ENCODE measurements around the gene COPB2. TPM values are rescaled to one million over a fixed set of nuclear protein-coding genes. Genes with fewer than 3 reads are reported as not detected.
"Not testable (repeated sequence)": the region's sequence is repeated elsewhere in the genome, so short reads cannot be mapped to it uniquely, and the experiment has no call there.

The COPB2 gene
- total RNA-seq, 2 experiments from 2014 or later = 78.9 to 104 TPM

DNA sequence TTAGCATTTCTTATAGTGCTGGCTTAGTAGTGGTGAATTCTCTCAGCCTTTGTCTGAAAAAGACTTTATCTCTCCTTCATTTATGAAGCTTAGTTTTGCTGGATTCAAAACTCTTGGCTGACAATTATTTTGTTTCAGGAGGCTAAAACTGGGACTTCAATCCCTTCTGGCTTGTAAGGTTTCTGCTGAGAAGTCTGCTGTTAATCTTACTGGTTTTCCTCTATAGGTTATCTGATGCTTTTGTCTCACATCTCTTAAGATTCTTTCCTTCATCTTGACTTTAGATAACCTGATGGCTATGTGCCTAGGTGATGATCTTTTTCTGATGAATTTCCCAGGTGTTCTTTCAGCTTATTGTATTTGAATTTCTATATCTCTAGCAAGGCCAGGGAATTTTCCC, 23.4 kb upstream of the COPB2 start:
- peaks cover 32% of the 10 kb centered on the region for H3K27me3 Mint-ChIP-seq
- H3K4me1 Mint-ChIP-seq, H3K4me3 Mint-ChIP-seq, H3K36me3 Mint-ChIP-seq, DNase-seq, CTCF ChIA-PET, H3K27ac Mint-ChIP-seq, ATAC-seq: not testable (repeated sequence)
- H3K9me3 Mint-ChIP-seq (ENCODE audit: low read depth) = peaks cover 17% of the 10 kb centered on the region

DNA sequence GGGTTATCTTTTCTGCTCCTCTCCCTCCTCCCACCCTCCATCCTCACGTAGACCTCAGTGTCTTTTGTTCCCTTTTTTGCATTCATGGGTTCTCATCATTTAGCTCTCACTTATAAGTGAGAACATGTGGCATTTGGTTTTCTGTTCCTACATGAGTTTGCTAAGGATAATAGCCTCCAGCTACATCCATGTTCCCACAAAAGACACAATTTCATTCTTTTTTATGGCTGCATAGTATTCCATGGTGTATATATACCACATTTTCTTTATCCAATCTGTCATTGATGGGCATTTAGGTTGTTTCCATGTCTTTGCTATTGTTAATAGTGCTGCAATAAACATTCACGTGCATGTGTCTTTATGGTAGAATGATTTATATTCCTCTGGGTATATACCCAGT, 11.7 kb upstream of the COPB2 start:
- ATAC-seq; H3K4me3 Mint-ChIP-seq; CTCF ChIA-PET; H3K36me3 Mint-ChIP-seq; H3K9me3 Mint-ChIP-seq (ENCODE audit: low read depth); H3K27ac Mint-ChIP-seq; DNase-seq; H3K27me3 Mint-ChIP-seq; H3K4me1 Mint-ChIP-seq: not testable (repeated sequence)

DNA sequence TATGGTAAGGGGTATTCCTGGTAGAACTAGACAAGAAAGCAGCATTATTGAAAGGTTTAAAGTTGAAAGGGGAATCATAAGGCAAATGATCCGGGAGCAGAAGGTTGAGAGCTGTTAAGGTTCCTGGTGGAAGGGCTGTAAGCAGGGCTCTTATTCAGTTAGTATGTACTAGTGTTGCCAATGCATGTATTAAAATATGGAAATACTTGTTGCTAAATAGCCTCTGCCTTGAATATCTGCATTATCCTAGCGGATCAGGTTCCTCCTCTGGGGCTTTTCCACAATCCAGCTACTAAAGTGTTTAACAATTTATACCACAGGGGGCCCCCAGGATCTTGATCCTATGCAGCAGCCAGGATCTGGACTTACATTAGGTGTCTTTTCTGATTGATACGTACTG, 7.3 kb upstream of the COPB2 start:
- H3K4me1 Mint-ChIP-seq = peaks cover 10% of the 10 kb centered on the region
- CTCF ChIA-PET = no interaction called here
- no peak for DNase-seq
- no peak overlapping the region for H3K4me3 Mint-ChIP-seq
- H3K27me3 Mint-ChIP-seq = peaks cover 6% of the 10 kb centered on the region
- ATAC-seq = no peak
- peaks cover 1% of the 10 kb centered on the region for H3K9me3 Mint-ChIP-seq (ENCODE audit: low read depth)
- H3K36me3 Mint-ChIP-seq = no peaks in the 10 kb centered on the region
- H3K27ac Mint-ChIP-seq = no peak overlapping the region

DNA sequence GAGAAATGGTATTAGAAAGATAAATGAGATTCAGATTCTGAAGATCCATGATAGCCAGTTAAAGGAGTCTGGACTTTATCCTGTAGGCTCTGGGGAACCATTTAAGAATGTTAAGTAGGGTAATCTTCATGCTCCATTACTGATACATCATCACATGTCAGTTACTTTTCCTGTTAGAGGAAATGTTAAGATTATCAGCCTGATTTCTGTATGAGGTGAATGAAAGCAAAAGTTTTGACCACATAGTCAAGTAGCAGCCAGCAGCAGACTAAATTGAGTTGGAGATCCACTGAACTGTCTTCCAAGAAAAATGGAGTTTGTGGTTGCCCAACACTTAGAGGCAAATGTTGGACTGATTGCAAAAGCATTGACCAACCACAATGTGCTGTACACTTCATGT, 4.7 kb upstream of the COPB2 start:
- H3K27me3 Mint-ChIP-seq = peaks cover 6% of the 10 kb centered on the region
- no peak overlapping the region for H3K4me3 Mint-ChIP-seq
- H3K27ac Mint-ChIP-seq = no peak overlapping the region
- H3K36me3 Mint-ChIP-seq = peaks cover 1% of the 10 kb centered on the region
- no peak for ATAC-seq
- no peak for DNase-seq
- peaks cover 22% of the 10 kb centered on the region for H3K4me1 Mint-ChIP-seq
- CTCF ChIA-PET = no interaction called here
- no peaks in the 10 kb centered on the region for H3K9me3 Mint-ChIP-seq (ENCODE audit: low read depth)

DNA sequence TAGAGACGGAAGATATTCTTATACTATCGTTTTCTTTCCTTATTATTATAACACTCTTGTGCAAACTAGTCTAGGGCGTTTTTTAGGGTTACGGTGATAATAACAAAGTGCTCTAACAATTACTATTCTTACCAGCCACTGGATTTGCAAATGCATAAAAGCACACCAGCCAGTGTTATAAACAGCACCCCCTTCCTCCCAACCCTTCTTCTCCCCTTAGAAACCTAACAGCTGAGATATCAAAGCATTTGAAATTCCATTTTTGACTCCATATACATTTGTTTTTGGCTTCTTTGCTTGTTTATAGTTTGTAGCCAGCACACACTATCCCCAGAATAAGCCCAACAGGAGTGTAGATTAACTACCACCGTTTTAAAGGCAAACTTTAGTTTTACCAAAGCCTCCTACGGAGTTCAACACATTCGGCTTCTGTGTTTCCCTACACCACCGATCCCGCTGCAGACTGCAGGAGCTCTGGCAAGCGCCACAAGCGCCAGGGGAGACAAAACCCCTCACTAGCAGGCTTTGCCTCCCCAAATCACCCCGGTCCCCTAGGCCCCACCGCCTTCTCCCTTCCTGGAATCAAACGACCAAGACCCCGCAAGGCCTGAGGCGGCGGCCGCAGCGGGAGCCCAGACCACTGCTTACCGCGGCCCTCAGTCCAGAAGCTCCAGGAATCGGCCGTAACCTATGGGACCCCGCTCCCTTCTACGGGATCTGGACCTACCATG, 461 bp downstream of the COPB2 start:
- H3K4me1 Mint-ChIP-seq = peaks cover 53% of the 10 kb centered on the region
- peak; percentile 55 for DNase-seq
- ATAC-seq = peak; percentile 40

DNA sequence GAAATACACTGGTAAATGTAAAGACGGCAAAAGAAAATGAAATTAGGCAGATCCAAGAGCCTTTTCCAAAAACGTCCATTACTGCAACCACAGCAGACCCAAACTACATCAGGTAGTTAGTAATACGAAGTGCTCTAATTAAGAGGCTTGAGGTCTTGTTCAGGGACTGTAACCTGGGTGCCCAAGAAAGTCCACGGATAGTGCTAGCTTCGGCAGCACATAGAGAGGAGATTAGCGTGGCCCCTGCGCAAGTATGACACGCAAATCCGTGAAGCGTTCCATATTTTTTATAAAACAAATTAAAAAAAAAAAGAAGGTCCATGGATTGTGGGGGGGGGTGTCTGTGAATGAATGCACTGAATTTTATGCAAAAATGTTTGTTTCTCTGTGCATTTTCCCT, 1.4 kb downstream of the COPB2 start:
- Mint-ChIP-seq H3K36me3 (peaks cover 6% of the 10 kb centered on the region), H3K9me3 (ENCODE audit: low read depth) (no peaks in the 10 kb centered on the region), H3K27me3 (no peaks in the 10 kb centered on the region), H3K4me3 (peak overlapping the region; percentile 46), H3K4me1 (peaks cover 45% of the 10 kb centered on the region), H3K27ac (no peak overlapping the region)
- DNase-seq = no peak
- CTCF ChIA-PET = interaction anchor here (1.6 kb wide), 1 partner anchor 473 kb away, joined by 4 read pairs; no protein-coding TSS in a partner anchor
- no peak for ATAC-seq

More for the DNA sequence above, 461 bp downstream of the COPB2 start:
- Mint-ChIP-seq H3K4me3 (peak overlapping the region; percentile 98), H3K36me3 (peaks cover 4% of the 10 kb centered on the region), H3K27me3 (no peaks in the 10 kb centered on the region), H3K27ac (peak overlapping the region; percentile 96), H3K9me3 (ENCODE audit: low read depth) (no peaks in the 10 kb centered on the region)
- CTCF ChIA-PET = interaction anchor here (1.0 to 1.8 kb wide), 5 partner anchors 17 to 474 kb away, joined by 3 to 5 read pairs (median 3); no protein-coding TSS in a partner anchor

DNA sequence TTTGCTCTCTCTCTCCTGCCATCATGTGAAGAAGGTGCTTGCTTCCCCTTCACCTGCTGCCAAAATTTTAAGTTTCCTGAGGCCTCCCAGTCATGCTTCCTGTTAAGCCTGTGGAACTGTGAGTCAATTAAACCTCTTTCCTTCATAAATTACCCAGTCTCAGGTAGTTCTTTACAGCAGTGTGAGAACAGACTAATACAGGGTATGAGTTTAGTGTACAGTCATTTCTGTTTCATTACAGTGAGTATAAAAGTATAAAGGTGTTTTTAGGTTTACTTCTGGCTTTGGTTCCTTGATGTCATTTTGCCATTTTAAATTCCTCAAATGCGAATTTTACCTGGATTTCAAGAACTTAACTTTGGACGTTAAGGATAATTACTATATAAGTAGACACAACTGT, 7.2 kb downstream of the COPB2 start:
- H3K27me3 Mint-ChIP-seq; DNase-seq; CTCF ChIA-PET; ATAC-seq; H3K4me3 Mint-ChIP-seq; H3K9me3 Mint-ChIP-seq (ENCODE audit: low read depth); H3K27ac Mint-ChIP-seq: not testable (repeated sequence)
- Mint-ChIP-seq H3K4me1 (peaks cover 33% of the 10 kb centered on the region), H3K36me3 (peaks cover 40% of the 10 kb centered on the region)

DNA sequence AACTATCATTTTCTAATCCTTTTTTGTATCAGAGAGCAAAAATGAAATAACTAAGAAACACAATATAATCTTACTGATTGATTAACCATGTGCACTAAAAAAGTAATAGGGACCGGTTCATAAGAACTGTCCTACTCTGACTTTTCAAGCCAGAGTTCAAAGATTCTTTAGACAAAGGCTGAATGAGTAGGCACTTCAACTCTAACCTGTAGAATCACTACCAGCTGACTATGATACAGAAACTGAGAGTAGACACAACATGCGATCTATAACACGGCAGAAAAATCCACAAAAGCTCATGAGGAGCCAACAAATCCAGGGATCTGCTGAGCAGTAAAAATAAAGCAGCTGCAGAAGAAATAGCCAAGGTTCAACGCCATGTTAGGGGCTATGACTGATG, 8.9 kb downstream of the COPB2 start:
- H3K27ac Mint-ChIP-seq = no peak overlapping the region
- ATAC-seq = no peak
- H3K4me1 Mint-ChIP-seq = peaks cover 20% of the 10 kb centered on the region

DNA sequence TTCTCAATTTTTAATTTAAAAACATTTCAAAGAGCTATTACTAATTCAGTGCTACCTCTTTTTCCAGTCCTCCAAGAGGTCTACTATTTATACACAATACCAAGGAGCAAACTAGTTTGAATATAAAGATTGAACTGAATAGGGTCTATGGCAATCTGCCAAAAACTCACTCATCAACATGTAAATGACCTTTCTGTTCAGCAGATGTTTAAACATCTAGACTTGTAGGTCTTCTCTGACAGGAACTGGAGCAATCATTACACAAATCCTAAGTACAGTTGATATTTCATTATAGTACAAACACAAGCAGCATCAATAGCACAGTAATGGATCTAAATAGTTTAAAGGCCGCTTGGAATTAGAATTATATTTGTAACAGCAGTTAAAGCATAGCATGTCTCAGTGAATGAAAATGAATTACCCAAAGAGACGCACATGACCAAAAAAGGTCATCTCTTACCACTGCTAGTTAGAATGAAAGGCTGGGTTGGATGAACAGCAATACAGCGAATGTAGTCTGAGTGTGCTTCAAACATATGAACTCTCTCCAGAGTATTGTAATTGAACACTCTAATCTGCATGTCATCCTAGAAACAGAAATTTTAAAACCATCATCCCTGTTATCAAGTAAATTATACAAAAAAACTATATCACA, 10.7 kb downstream of the COPB2 start:
- Mint-ChIP-seq H3K4me1 (peaks cover 18% of the 10 kb centered on the region), H3K4me3 (no peak overlapping the region), H3K27me3 (no peaks in the 10 kb centered on the region), H3K27ac (no peak overlapping the region), H3K36me3 (peaks cover 53% of the 10 kb centered on the region), H3K9me3 (ENCODE audit: low read depth) (no peaks in the 10 kb centered on the region)
- no peak for DNase-seq
- CTCF ChIA-PET = no interaction called here
- ATAC-seq = no peak

More for the DNA sequence above, 8.9 kb downstream of the COPB2 start:
- H3K27me3 Mint-ChIP-seq = no peaks in the 10 kb centered on the region
- peaks cover 44% of the 10 kb centered on the region for H3K36me3 Mint-ChIP-seq
- CTCF ChIA-PET = no interaction called here
- no peak overlapping the region for H3K4me3 Mint-ChIP-seq
- DNase-seq = no peak
- no peaks in the 10 kb centered on the region for H3K9me3 Mint-ChIP-seq (ENCODE audit: low read depth)

DNA sequence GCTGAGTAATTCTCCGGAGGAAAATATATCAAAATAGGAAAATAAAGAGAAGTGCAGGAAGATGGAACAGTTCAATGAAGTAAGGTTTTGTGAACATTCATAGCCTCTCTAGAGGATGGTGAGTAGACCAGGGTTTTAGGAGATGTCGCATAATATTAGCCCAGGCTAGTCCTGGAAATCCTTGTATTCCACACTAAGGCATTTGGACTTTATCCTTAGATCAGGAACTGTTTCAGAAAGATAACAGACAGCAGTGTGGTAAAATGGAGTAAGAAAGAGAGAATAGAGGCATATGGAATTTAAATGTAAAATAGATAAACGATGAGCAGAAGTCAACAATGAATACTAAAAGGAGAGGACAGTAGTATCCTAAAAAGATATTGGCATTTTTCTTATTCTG, 12.1 kb downstream of the COPB2 start:
- Mint-ChIP-seq H3K4me3 (no peak overlapping the region), H3K27ac (no peak overlapping the region), H3K4me1 (peaks cover 16% of the 10 kb centered on the region), H3K27me3 (no peaks in the 10 kb centered on the region), H3K36me3 (peaks cover 59% of the 10 kb centered on the region), H3K9me3 (ENCODE audit: low read depth) (no peaks in the 10 kb centered on the region)
- DNase-seq (no peak), ATAC-seq (no peak)
- CTCF ChIA-PET = no interaction called here

DNA sequence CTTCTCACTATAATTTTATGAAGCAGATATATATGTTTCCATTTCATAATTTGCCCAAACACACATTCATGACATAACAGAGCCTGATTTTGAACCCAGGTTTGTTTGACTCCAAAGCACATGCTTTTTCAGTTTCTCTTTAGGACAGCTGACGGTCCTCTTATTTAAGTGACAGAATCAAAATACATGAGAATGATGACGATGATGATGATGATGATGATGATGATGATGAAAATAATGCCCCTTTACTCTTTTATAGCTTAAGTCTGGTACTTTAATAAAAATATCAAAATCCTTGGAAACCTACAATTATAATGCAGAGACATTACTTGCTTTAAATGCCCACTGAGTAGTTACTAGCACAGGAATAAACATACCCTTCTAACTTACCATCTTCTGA, 15.3 kb downstream of the COPB2 start:
- H3K27me3 Mint-ChIP-seq = no peaks in the 10 kb centered on the region
- no peak overlapping the region for H3K4me3 Mint-ChIP-seq
- DNase-seq = no peak
- CTCF ChIA-PET = no interaction called here
- H3K9me3 Mint-ChIP-seq (ENCODE audit: low read depth) = no peaks in the 10 kb centered on the region
- ATAC-seq = no peak
- H3K27ac Mint-ChIP-seq = no peak overlapping the region
- peaks cover 61% of the 10 kb centered on the region for H3K36me3 Mint-ChIP-seq
- peaks cover under 1% of the 10 kb centered on the region for H3K4me1 Mint-ChIP-seq

DNA sequence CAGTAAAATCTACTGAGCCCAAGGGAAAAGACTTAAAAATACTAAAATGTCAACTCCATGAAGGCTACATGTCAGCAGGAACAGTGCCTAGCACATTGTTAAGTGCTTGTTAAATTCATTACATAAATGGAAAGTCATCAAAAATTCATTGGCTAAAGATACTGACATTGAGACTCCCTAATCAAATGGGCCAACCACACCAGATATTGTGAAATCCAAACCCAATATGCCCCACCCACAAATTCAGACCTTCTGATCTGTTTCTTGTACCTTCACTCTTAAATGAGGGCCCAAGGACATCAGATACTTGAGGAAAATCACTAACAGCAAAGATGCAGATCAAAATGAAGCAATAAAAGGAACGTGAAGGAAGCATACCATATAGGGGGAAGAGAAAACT, 24.9 kb downstream of the COPB2 start:
- Mint-ChIP-seq H3K9me3 (ENCODE audit: low read depth) (no peaks in the 10 kb centered on the region), H3K36me3 (peaks cover 68% of the 10 kb centered on the region), H3K27me3 (no peaks in the 10 kb centered on the region), H3K27ac (no peak overlapping the region), H3K4me3 (no peak overlapping the region), H3K4me1 (peaks cover 5% of the 10 kb centered on the region)
- DNase-seq (no peak), ATAC-seq (no peak)
- CTCF ChIA-PET = interaction anchor here (1.2 kb wide), 2 partner anchors 8 to 35 kb away, joined by 3 to 4 read pairs; no protein-coding TSS in a partner anchor

DNA sequence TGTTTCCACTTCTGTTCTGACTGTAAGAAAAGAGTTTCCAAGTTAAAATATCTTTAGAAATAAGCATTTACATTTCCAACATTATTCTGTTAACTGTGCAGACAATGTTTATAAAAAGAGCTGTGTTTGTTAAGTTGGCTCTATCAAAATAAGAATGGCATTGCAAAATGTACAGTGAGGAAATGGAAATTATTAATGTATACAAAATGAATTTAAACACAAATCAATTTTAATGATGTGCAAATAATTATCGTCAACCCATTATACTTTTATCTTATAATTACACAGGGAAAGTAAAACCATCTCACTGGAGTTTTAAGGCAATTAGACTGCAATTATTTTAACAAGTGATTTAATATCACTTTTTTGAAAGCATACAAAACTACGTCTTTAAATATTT, 28.2 kb downstream of the COPB2 start:
- ATAC-seq = no peak
- Mint-ChIP-seq H3K27me3 (no peaks in the 10 kb centered on the region), H3K4me1 (peaks cover 18% of the 10 kb centered on the region), H3K4me3 (no peak overlapping the region), H3K27ac (no peak overlapping the region), H3K9me3 (ENCODE audit: low read depth) (no peaks in the 10 kb centered on the region), H3K36me3 (peaks cover 73% of the 10 kb centered on the region)
- DNase-seq = no peak
- CTCF ChIA-PET = no interaction called here

DNA sequence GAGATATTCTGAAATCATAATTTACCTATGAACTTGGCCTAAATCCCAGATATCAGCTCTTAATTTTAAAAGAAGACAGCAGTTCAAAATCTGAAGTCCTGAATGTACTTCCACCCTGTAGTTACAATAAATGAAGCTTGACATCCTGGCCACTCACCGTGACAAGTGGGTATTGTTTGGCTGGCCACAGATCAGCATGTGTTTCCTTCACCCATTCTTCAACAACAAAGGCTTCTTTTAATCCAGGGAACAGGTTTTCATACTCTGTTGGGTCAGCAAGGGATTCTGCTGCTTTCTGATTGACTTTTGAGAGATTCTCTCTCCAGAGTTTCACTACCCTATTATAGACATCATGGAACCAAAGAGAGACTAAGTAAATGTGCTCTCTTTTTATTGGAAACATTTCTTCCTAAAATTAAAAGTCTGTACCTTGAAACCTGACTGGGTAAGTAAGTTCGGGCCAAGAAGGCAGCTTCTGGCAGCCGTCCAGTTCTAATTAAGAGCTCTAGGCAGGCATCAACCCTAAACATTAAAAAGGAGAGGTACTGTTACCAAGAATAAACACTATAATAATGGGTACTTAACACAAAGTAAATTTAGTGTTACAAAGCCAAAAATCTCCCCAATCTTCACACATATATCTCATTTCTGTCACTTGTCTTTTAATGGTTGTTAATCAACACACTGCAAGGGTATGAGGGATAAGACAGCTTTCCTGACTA, 30.4 kb downstream of the COPB2 start:
- Mint-ChIP-seq H3K9me3 (ENCODE audit: low read depth) (no peaks in the 10 kb centered on the region), H3K27ac (no peak overlapping the region), H3K4me3 (no peak overlapping the region), H3K27me3 (no peaks in the 10 kb centered on the region), H3K4me1 (peaks cover 25% of the 10 kb centered on the region), H3K36me3 (peaks cover 76% of the 10 kb centered on the region)
- ATAC-seq (no peak), DNase-seq (no peak)
- CTCF ChIA-PET = no interaction called here

Measured in activated CD8-positive, alpha-beta memory T cell treated with anti-CD3 and anti-CD28 coated beads, Interleukin-2, amount 10 ng/mL, durations not matched to agents 7 days and 5 days (primary cell).